WTC11 (cell line): ENCODE results near the gene LCT. TPM values are rescaled to one million over a fixed set of nuclear protein-coding genes. Genes with fewer than 3 reads are reported as not detected.
"Not testable (repeated sequence)": the region's sequence is repeated elsewhere in the genome, so short reads cannot be mapped to it uniquely, and the experiment has no call there.

Experiments
- ATAC-seq: fragments of 200-7000 bp; cut with Tn5 transposase; 2 replicates; pipeline ENCODE4 v1.10.0; 2021; ENCODE audit warnings: mild to moderate bottlenecking, moderate library complexity
- CTCF ChIA-PET: fragments of 300-600 bp; sonication (Branson Sonifier 250); formaldehyde crosslinking; loops from one replicate; lab custom pipeline; 2021; ENCODE audit warnings: antibody characterized with exemption; lab: Charles Lee
- POLR2A ChIA-PET: fragments of 350-600 bp; sonication (Branson Sonifier 250); formaldehyde crosslinking; loops from one replicate; lab custom pipeline; 2021; ENCODE audit warnings: antibody characterized with exemption; lab: Charles Lee
- DNase-seq: peaks from one replicate; pipeline ENCODE4 v3.0.0; 2021; ENCODE audit warnings: low spot score
- H3K27ac Mint-ChIP-seq: 2 replicates; pipeline ENCODE4 v1.8.0; 2021; ENCODE audit warnings: mixed read lengths
- H3K27me3 Mint-ChIP-seq: 2 replicates; pipeline ENCODE4 v1.8.0; 2021; ENCODE audit warnings: low read depth, mild to moderate bottlenecking, moderate library complexity, mixed read lengths
- H3K36me3 Mint-ChIP-seq: 2 replicates; pipeline ENCODE4 v1.8.0; 2021; ENCODE audit warnings: mixed read lengths
- H3K4me1 Mint-ChIP-seq: 2 replicates; pipeline ENCODE4 v1.8.0; 2022; ENCODE audit warnings: mixed read lengths
- H3K4me3 Mint-ChIP-seq: 2 replicates; pipeline ENCODE4 v1.8.0; 2021; ENCODE audit warnings: mild to moderate bottlenecking, moderate library complexity, mixed read lengths
- H3K9me3 Mint-ChIP-seq: 2 replicates; pipeline ENCODE4 v1.8.0; 2021; ENCODE audit warnings: mixed read lengths
- CBFB ChIP-seq: sonication (generic); formaldehyde crosslinking; IDR thresholded peaks from 2 replicates; pipeline ENCODE4 v1.8.1; 2022; ENCODE audit warnings: mild to moderate bottlenecking, low read depth, missing genetic modification reagents
- CREB1 ChIP-seq: sonication (generic); formaldehyde crosslinking; IDR thresholded peaks from 2 replicates; pipeline ENCODE4 v1.8.0; 2023; ENCODE audit warnings: mild to moderate bottlenecking, missing genetic modification reagents
- CREM ChIP-seq: sonication (generic); formaldehyde crosslinking; IDR thresholded peaks from 2 replicates; pipeline ENCODE4 v1.8.1; 2022; ENCODE audit warnings: mild to moderate bottlenecking, missing genetic modification reagents, moderate library complexity
- ELF4 ChIP-seq: sonication (generic); formaldehyde crosslinking; IDR thresholded peaks from 2 replicates; pipeline ENCODE4 v1.8.1; 2022; ENCODE audit warnings: low read depth, mild to moderate bottlenecking, moderate library complexity, missing genetic modification reagents
- ESRRA ChIP-seq: sonication (generic); formaldehyde crosslinking; IDR thresholded peaks from 2 replicates; pipeline ENCODE4 v1.8.1; 2022; ENCODE audit warnings: mild to moderate bottlenecking, missing genetic modification reagents, borderline replicate concordance
- ETV6 ChIP-seq: sonication (generic); formaldehyde crosslinking; IDR thresholded peaks from 2 replicates; pipeline ENCODE4 v1.8.1; 2022; ENCODE audit warnings: mild to moderate bottlenecking, missing genetic modification reagents
- HMGA2 ChIP-seq: fragments of 250-450 bp; sonication (Bioruptor Pico); IDR thresholded peaks from 2 replicates; pipeline ENCODE4 v1.4.0; 2021; ENCODE audit warnings: mild to moderate bottlenecking, moderate library complexity
- JAZF1 ChIP-seq: fragments of 250-450 bp; sonication (Bioruptor Pico); IDR thresholded peaks from 2 replicates; pipeline ENCODE4 v1.9.0; 2021; ENCODE audit warnings: moderate library complexity, mild to moderate bottlenecking, inconsistent platforms
- JUN ChIP-seq: sonication (generic); formaldehyde crosslinking; IDR thresholded peaks from 2 replicates; pipeline ENCODE4 v1.8.0; 2023; ENCODE audit warnings: mild to moderate bottlenecking, missing genetic modification reagents
- MYBL2 ChIP-seq: sonication (generic); formaldehyde crosslinking; IDR thresholded peaks from 2 replicates; pipeline ENCODE4 v1.8.1; 2023; ENCODE audit warnings: mild to moderate bottlenecking, moderate library complexity, missing genetic modification reagents
- PRRX2 ChIP-seq: fragments of 250-450 bp; sonication (Bioruptor Pico); IDR thresholded peaks from 2 replicates; pipeline ENCODE4 v1.8.0; 2021; ENCODE audit warnings: mild to moderate bottlenecking
- SOX15 ChIP-seq: fragments of 250-450 bp; sonication (Bioruptor Pico); IDR thresholded peaks from 2 replicates; pipeline ENCODE4 v1.9.0; 2021; ENCODE audit warnings: mild to moderate bottlenecking
- ZNF138 ChIP-seq: sonication (generic); formaldehyde crosslinking; conservative IDR thresholded peaks from 2 replicates; pipeline ENCODE4 v1.8.1; 2022; ENCODE audit warnings: mild to moderate bottlenecking, moderate library complexity, missing genetic modification reagents
- total RNA-seq: library from RNA; stranded (reverse); gene quantifications from 3 replicates; pipeline ENCODE4 v1.2.3, GENCODE V29; 2021
- TF ChIP-seq, protein P1 (sequence below): sonication (generic); formaldehyde crosslinking; IDR thresholded peaks from 2 replicates; pipeline ENCODE4 v1.8.1; 2023; ENCODE audit warnings: mild to moderate bottlenecking, missing genetic modification reagents
- TF ChIP-seq, protein P2 (sequence below): fragments of 250-450 bp; sonication (Bioruptor Pico); IDR thresholded peaks from 2 replicates; pipeline ENCODE4 v2.1.2; 2022; ENCODE audit warnings: mild to moderate bottlenecking, moderate library complexity
- TF ChIP-seq, protein P3 (sequence below): sonication (generic); formaldehyde crosslinking; IDR thresholded peaks from 2 replicates; pipeline ENCODE4 v1.8.0; 2022; ENCODE audit warnings: missing genetic modification reagents
- TF ChIP-seq, protein P4 (sequence below): sonication (generic); formaldehyde crosslinking; IDR thresholded peaks from 2 replicates; pipeline ENCODE4 v1.8.0; 2022; ENCODE audit warnings: mild to moderate bottlenecking, missing genetic modification reagents
- TF ChIP-seq, protein P5 (sequence below): fragments of 250-450 bp; sonication (Bioruptor Pico); conservative IDR thresholded peaks from 2 replicates; pipeline ENCODE4 v1.9.0; 2021; ENCODE audit warnings: mild to moderate bottlenecking
- TF ChIP-seq, protein P6 (sequence below): fragments of 250-450 bp; sonication (Bioruptor Pico); IDR thresholded peaks from 2 replicates; pipeline ENCODE4 v1.9.0; 2021; ENCODE audit warnings: moderate library complexity, mild to moderate bottlenecking, inconsistent platforms, borderline replicate concordance

Gene LCT
- total RNA-seq, 1 experiment from 2014 or later, result 0.02 TPM

DNA sequence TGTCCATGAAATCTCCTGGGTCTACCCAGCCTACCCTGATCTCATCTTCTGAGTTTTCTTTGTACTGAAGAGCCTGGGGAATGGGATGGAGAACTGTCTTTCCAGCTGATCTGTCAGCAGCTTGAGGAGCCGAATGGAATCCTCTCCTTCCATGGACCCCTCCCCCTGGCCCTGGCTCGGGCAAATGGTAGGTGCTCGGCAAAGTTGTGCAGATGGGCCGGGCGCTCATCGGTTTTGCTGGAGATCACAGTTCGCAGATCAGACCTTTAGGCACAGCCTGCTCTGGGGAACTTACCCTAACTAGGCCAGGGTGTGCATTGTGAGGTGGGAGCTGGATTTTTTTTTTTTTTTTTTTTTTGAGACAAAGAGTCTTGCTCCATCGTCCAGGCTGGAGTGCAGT is 40.4 kb downstream of the LCT start (continued):
- TF ChIP-seq, protein P1, sequence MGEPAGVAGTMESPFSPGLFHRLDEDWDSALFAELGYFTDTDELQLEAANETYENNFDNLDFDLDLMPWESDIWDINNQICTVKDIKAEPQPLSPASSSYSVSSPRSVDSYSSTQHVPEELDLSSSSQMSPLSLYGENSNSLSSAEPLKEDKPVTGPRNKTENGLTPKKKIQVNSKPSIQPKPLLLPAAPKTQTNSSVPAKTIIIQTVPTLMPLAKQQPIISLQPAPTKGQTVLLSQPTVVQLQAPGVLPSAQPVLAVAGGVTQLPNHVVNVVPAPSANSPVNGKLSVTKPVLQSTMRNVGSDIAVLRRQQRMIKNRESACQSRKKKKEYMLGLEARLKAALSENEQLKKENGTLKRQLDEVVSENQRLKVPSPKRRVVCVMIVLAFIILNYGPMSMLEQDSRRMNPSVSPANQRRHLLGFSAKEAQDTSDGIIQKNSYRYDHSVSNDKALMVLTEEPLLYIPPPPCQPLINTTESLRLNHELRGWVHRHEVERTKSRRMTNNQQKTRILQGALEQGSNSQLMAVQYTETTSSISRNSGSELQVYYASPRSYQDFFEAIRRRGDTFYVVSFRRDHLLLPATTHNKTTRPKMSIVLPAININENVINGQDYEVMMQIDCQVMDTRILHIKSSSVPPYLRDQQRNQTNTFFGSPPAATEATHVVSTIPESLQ (CRISPR knock-in tag), result no peak
- TF ChIP-seq ELF4 (CRISPR knock-in tag), result no peak
- TF ChIP-seq, protein P2, sequence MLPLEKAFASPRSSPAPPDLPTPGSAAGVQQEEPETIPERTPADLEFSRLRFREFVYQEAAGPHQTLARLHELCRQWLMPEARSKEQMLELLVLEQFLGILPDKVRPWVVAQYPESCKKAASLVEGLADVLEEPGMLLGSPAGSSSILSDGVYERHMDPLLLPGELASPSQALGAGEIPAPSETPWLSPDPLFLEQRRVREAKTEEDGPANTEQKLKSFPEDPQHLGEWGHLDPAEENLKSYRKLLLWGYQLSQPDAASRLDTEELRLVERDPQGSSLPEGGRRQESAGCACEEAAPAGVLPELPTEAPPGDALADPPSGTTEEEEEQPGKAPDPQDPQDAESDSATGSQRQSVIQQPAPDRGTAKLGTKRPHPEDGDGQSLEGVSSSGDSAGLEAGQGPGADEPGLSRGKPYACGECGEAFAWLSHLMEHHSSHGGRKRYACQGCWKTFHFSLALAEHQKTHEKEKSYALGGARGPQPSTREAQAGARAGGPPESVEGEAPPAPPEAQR (CRISPR knock-in tag), result no peak
- no peak for TF ChIP-seq CREB1 (CRISPR knock-in tag)
- TF ChIP-seq PRRX2, result no peak
- no peak for TF ChIP-seq ZNF138 (CRISPR knock-in tag)
- TF ChIP-seq SOX15 (CRISPR knock-in tag), result no peak
- TF ChIP-seq, protein P3, sequence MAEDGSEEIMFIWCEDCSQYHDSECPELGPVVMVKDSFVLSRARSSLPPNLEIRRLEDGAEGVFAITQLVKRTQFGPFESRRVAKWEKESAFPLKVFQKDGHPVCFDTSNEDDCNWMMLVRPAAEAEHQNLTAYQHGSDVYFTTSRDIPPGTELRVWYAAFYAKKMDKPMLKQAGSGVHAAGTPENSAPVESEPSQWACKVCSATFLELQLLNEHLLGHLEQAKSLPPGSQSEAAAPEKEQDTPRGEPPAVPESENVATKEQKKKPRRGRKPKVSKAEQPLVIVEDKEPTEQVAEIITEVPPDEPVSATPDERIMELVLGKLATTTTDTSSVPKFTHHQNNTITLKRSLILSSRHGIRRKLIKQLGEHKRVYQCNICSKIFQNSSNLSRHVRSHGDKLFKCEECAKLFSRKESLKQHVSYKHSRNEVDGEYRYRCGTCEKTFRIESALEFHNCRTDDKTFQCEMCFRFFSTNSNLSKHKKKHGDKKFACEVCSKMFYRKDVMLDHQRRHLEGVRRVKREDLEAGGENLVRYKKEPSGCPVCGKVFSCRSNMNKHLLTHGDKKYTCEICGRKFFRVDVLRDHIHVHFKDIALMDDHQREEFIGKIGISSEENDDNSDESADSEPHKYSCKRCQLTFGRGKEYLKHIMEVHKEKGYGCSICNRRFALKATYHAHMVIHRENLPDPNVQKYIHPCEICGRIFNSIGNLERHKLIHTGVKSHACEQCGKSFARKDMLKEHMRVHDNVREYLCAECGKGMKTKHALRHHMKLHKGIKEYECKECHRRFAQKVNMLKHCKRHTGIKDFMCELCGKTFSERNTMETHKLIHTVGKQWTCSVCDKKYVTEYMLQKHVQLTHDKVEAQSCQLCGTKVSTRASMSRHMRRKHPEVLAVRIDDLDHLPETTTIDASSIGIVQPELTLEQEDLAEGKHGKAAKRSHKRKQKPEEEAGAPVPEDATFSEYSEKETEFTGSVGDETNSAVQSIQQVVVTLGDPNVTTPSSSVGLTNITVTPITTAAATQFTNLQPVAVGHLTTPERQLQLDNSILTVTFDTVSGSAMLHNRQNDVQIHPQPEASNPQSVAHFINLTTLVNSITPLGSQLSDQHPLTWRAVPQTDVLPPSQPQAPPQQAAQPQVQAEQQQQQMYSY, result no peak
- TF ChIP-seq JUN (CRISPR knock-in tag), result no peak

DNA sequence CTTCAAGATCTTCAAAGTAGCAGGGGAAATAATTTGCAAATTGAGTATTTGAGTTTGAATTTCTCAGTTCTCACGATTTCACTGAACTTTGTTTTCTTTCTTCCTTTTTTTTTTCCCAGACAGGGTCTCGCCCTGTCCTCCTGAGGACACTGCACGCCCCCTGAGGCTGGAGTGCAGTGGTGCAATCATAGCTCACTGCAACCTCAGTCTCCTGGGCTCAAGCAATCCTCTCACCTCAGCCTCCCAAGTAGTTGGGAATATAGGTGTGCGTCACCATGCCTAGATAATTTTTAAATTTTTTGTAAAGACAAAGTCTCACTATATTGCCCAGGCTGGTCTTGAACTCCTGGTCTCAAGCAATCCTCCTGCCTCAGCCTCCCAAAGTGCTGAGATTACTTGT is 41.3 kb downstream of the LCT start:
- DNase-seq, H3K4me3 Mint-ChIP-seq, H3K27me3 Mint-ChIP-seq, H3K4me1 Mint-ChIP-seq, H3K27ac Mint-ChIP-seq, ATAC-seq: not testable (repeated sequence)
- peaks cover 25% of the 10 kb centered on the region for H3K9me3 Mint-ChIP-seq
- CTCF ChIA-PET, result interaction anchor here (0.6 to 1.5 kb wide), 3 partner anchors 10 to 51 kb away, joined by 3 to 4 read pairs (median 3); no protein-coding TSS in a partner anchor
- POLR2A ChIA-PET, result interaction anchor here (0.6 kb wide), 1 partner anchor 87 kb away, joined by 3 read pairs; no protein-coding TSS in a partner anchor
- H3K36me3 Mint-ChIP-seq, result peaks cover 11% of the 10 kb centered on the region

DNA sequence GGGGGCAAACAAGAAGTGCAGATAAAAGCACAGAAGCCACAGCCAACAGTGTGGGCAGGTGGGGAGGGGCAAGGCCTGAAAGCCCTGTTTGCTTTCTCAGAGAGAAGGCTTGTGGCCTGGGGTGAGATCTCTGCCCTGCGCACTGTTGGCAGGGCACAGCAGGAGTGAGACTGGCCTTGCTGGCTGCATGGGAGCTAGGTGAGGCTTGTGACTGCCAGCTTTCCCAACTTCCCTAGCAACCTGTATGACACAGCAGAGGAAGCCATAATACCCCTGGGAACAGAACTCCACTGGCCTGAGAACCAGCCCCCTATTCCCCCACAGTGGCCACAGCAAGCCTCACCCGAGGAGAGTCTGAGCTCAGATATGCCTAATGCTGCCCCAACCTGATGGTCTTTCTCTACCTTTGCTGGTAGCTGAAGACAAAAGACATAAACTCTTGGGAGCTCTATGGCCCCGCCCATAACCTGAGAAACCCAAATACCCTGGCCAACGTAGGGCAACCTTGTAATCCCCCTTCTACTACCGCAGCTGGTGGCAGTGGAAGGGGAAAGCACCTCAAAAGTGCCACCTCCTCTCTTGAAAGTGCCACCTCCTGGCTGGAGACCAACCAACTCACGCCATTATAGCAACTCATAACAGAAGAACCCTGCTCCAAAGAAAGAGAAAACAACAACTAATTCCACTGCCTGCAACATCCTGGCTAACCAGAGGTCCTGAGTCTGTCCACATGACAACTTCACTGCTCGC is 44.4 kb downstream of the LCT start:
- no peak overlapping the region for H3K27ac Mint-ChIP-seq
- CTCF ChIA-PET, result interaction anchor here (0.9 kb wide), 1 partner anchor 804 kb away, joined by 4 read pairs; no protein-coding TSS in a partner anchor
- ATAC-seq, result no peak
- DNase-seq, result no peak
- POLR2A ChIA-PET, result no interaction called here
- no peaks in the 10 kb centered on the region for H3K36me3 Mint-ChIP-seq
- H3K9me3 Mint-ChIP-seq, result peaks cover 10% of the 10 kb centered on the region
- H3K27me3 Mint-ChIP-seq, result no peaks in the 10 kb centered on the region
- H3K4me3 Mint-ChIP-seq, result no peak overlapping the region
- H3K4me1 Mint-ChIP-seq, result peaks cover 3% of the 10 kb centered on the region; the same call in 1 of the 2 replicates
- no peak for TF ChIP-seq ETV6 (CRISPR knock-in tag)
- TF ChIP-seq, protein P4, sequence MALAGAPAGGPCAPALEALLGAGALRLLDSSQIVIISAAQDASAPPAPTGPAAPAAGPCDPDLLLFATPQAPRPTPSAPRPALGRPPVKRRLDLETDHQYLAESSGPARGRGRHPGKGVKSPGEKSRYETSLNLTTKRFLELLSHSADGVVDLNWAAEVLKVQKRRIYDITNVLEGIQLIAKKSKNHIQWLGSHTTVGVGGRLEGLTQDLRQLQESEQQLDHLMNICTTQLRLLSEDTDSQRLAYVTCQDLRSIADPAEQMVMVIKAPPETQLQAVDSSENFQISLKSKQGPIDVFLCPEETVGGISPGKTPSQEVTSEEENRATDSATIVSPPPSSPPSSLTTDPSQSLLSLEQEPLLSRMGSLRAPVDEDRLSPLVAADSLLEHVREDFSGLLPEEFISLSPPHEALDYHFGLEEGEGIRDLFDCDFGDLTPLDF, result no peak
- TF ChIP-seq HMGA2, result no peak
- TF ChIP-seq, protein P5, sequence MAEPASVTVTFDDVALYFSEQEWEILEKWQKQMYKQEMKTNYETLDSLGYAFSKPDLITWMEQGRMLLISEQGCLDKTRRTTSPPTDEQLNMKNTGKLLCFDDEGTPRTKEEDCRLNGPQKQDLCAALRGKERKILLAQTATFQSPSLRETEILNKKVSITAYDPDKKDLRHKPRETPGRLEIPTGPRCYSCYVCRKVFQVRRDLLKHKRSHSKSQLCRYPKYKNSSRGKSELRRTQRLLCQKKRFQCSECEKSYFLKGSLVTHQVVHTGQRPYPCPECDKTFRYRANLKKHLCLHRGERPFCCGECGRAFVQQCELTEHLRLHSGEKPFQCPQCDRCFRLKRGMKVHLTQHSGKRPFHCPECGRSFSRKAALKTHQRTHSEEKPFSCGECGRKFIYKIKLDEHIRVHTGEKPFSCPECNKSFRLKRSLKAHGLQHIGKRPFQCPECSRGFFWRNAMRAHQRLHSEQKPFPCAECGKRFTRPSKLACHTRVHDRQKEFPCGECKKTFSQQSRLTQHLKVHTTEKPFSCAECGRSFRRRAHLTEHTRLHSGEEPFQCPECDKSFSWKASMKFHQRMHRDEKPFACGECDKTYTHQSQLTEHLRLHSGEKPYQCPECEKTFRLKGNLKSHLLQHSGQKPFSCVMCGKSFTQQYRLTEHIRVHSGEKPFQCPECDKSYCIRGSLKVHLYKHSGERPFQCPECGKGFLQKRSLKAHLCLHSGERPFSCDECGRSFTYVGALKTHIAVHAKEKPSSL (CRISPR knock-in tag), result no peak
- no peak for TF ChIP-seq CBFB (CRISPR knock-in tag)
- TF ChIP-seq, protein P6, sequence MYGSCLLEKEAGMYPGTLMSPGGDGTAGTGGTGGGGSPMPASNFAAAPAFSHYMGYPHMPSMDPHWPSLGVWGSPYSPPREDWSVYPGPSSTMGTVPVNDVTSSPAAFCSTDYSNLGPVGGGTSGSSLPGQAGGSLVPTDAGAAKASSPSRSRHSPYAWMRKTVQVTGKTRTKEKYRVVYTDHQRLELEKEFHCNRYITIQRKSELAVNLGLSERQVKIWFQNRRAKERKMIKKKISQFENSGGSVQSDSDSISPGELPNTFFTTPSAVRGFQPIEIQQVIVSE (CRISPR knock-in tag), result no peak
- TF ChIP-seq CREM (CRISPR knock-in tag), result no peak
- no peak for TF ChIP-seq JAZF1 (CRISPR knock-in tag)
- no peak for TF ChIP-seq ESRRA (CRISPR knock-in tag)
- TF ChIP-seq MYBL2 (CRISPR knock-in tag), result no peak
